ENCODE data around the gene ZBTB7A. TPM values are rescaled to one million over a fixed set of nuclear protein-coding genes. Genes with fewer than 3 reads are reported as not detected.

Gene ZBTB7A
- total RNA-seq, 1 experiment from 2014 or later = 25.9 TPM

GRCh38 chr19:4010808-4011110 is 55.9 kb downstream of the ZBTB7A start:
- BruUV-seq (replicated peaks) = no TSS peak

GRCh38 chr19:4009990-4010807 is 56.5 kb downstream of the ZBTB7A start:
- Histone ChIP-seq H3K4me3 (ENCODE audit: low read depth, low read length, poor library complexity, severe bottlenecking) (no peak overlapping the region), H3K27me3 (replicated peaks; ENCODE audit: insufficient read depth, low read depth, low read length, poor library complexity) (no peaks in the 10 kb centered on the region), H3K27ac (ENCODE audit: low read depth, low read length, poor library complexity, severe bottlenecking) (no peak overlapping the region), H3K36me3 (ENCODE audit: insufficient read depth, low read length, poor library complexity, severe bottlenecking) (peaks cover 27% of the 10 kb centered on the region), H3K4me1 (ENCODE audit: insufficient read depth, low read length, poor library complexity, severe bottlenecking) (peaks cover 9% of the 10 kb centered on the region), H3K9me3 (ENCODE audit: low read depth, low read length, poor library complexity, severe bottlenecking) (no peaks in the 10 kb centered on the region)
- no peak for DNase-seq (ENCODE audit: low spot score)
- ChIA-PET CTCF (no interaction called here), POLR2A (ENCODE audit: low non-redundant PET) (no interaction called here)
- no peak for TF ChIP-seq CTCF (conservative IDR thresholded peaks at IDR 0.05; ENCODE audit: low read depth, low read length)
- TF ChIP-seq EZH2 (IDR thresholded peaks at IDR 0.05; ENCODE audit: borderline replicate concordance, low read depth, low read length, poor library complexity, severe bottlenecking) = no peak
- BruUV-seq (replicated peaks) = no TSS peak
- intact Hi-C loops (cut with micrococcal nuclease; ENCODE audit: unreplicated experiment) = no loop called here

More at GRCh38 chr19:4010808-4011110, 55.9 kb downstream of the ZBTB7A start:
- TF ChIP-seq CTCF (conservative IDR thresholded peaks at IDR 0.05; ENCODE audit: low read depth, low read length) = no peak
- no peak for TF ChIP-seq EZH2 (IDR thresholded peaks at IDR 0.05; ENCODE audit: borderline replicate concordance, low read depth, low read length, poor library complexity, severe bottlenecking)
- ChIA-PET POLR2A (ENCODE audit: low non-redundant PET) (no interaction called here), CTCF (no interaction called here)
- no peak for DNase-seq (ENCODE audit: low spot score)
- peaks cover 27% of the 10 kb centered on the region for H3K36me3 ChIP-seq (ENCODE audit: insufficient read depth, low read length, poor library complexity, severe bottlenecking)
- H3K27ac ChIP-seq (ENCODE audit: low read depth, low read length, poor library complexity, severe bottlenecking) = no peak overlapping the region
- no peaks in the 10 kb centered on the region for H3K9me3 ChIP-seq (ENCODE audit: low read depth, low read length, poor library complexity, severe bottlenecking)
- intact Hi-C loops (cut with micrococcal nuclease; ENCODE audit: unreplicated experiment) = no loop called here
- H3K27me3 ChIP-seq (replicated peaks; ENCODE audit: insufficient read depth, low read depth, low read length, poor library complexity) = no peaks in the 10 kb centered on the region
- peaks cover 9% of the 10 kb centered on the region for H3K4me1 ChIP-seq (ENCODE audit: insufficient read depth, low read length, poor library complexity, severe bottlenecking)
- H3K4me3 ChIP-seq (ENCODE audit: low read depth, low read length, poor library complexity, severe bottlenecking) = no peak overlapping the region

- Histone ChIP-seq H3K27ac (ENCODE audit: low read depth, low read length, poor library complexity, severe bottlenecking) (peak overlapping the region; percentile 80), H3K4me3 (ENCODE audit: low read depth, low read length, poor library complexity, severe bottlenecking) (peak overlapping the region; percentile 66), H3K4me1 (ENCODE audit: insufficient read depth, low read length, poor library complexity, severe bottlenecking) (peaks cover 9% of the 10 kb centered on the region), H3K27me3 (replicated peaks; ENCODE audit: insufficient read depth, low read depth, low read length, poor library complexity) (no peaks in the 10 kb centered on the region), H3K9me3 (ENCODE audit: low read depth, low read length, poor library complexity, severe bottlenecking) (no peaks in the 10 kb centered on the region), H3K36me3 (ENCODE audit: insufficient read depth, low read length, poor library complexity, severe bottlenecking) (peaks cover 7% of the 10 kb centered on the region)
- CTCF ChIA-PET = interaction anchor here (0.7 to 1.3 kb wide), 2 partner anchors 20 to 133 kb away, joined by 4 to 8 read pairs; no protein-coding TSS in a partner anchor
- intact Hi-C loops (cut with micrococcal nuclease; ENCODE audit: unreplicated experiment) = no loop called here
- BruUV-seq (replicated peaks) = no TSS peak
- no peak for TF ChIP-seq EZH2 (IDR thresholded peaks at IDR 0.05; ENCODE audit: borderline replicate concordance, low read depth, low read length, poor library complexity, severe bottlenecking)
- TF ChIP-seq CTCF (conservative IDR thresholded peaks at IDR 0.05; ENCODE audit: low read depth, low read length) = no peak
- POLR2A ChIA-PET (ENCODE audit: low non-redundant PET) = interaction anchor here (0.6 to 1.8 kb wide), 3 partner anchors 23 to 1285 kb away, joined by 5 to 7 read pairs (median 5); partner anchors contain the start of gene EEF2
- peak; percentile 47 for DNase-seq (ENCODE audit: low spot score)
These were observed 58.7 kb downstream of the ZBTB7A start for GRCh38 chr19:4007836-4008539.

Data from A673 (cell line).